ENCODE results near the gene CDCP2. TPM values are rescaled to one million over a fixed set of nuclear protein-coding genes. Genes with fewer than 3 reads are reported as not detected.

CDCP2 gene
- not detected in 2 replicates for total RNA-seq

DNA sequence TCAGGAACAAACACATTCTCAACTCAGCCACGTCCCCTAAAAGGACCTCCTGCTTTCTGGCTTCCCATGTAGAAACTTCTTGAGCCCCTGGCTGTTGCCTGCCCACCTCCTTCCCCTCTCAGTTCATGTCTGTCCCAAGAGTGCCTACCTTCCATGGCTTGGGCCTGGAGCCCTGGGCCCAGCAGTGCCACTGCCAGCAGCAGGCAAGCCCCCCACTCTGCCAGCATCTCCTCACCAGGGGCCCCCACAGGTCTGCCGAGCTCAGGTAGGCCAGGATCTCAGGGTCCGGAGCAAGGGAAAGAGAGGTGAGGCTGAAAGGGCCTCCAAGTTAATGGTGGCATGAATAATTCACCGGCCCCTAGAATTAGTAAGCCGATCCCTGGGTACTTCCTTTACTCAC is at the start of gene CDCP2:
CDCP2 (minus strand) TSS at position 305 of the 400 bp plus-strand sequence; CDS start at position 227, 78 bp downstream.

DNA sequence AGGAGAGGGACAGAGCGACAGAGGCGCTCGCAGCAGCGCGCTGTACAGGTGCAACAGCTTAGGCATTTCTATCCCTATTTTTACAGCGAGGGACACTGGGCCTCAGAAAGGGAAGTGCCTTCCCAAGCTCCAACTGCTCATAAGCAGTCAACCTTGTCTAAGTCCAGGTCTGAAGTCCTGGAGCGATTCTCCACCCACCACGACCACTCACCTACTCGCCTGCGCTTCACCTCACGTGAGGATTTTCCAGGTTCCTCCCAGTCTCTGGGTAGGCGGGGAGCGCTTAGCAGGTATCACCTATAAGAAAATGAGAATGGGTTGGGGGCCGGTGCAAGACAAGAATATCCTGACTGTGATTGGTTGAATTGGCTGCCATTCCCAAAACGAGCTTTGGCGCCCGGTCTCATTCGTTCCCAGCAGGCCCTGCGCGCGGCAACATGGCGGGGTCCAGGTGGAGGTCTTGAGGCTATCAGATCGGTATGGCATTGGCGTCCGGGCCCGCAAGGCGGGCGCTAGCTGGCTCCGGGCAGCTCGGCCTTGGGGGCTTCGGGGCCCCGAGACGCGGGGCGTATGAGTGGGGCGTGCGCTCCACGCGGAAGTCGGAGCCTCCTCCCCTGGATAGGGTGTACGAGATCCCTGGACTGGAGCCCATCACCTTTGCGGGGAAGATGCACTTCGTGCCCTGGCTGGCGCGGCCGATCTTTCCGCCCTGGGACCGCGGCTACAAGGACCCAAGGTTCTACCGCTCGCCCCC is 47.1 kb upstream of the CDCP2 start, which contains the start of the genes CYB5RL and MRPL37:
CYB5RL (minus strand) TSS at position 266 of the 754 bp plus-strand sequence. CDS start 4,414 bp downstream, outside the sequence.
MRPL37 (plus strand) TSS at position 403 of the 754 bp plus-strand sequence; CDS start at position 480, 77 bp downstream.

Other genes starting within 250 kb of the CDCP2 start
- gene IFT25, start 207.3 kb downstream of the CDCP2 start, total RNA-seq = 10.9 and 12.3 TPM in 2 replicates
- gene LRRC42, start 206.7 kb downstream of the CDCP2 start, total RNA-seq = 50.7 and 52.3 TPM in 2 replicates
- under 0.01 and 0.64 TPM in 2 replicates for gene LDLRAD1, start 134.8 kb downstream of the CDCP2 start, total RNA-seq
- gene TMEM59, start 99.8 kb downstream of the CDCP2 start, total RNA-seq = 215 and 300 TPM in 2 replicates
- 2.2 and 3.0 TPM in 2 replicates for gene TCEANC2, start 99.4 kb downstream of the CDCP2 start, total RNA-seq
- 0.72 and 4.0 TPM in 2 replicates for gene CYB5RL, start 47.0 kb upstream of the CDCP2 start, total RNA-seq
- 48.0 and 57.5 TPM in 2 replicates for gene MRPL37, start 47.2 kb upstream of the CDCP2 start, total RNA-seq